HL-60 (cell line): Measurements from ENCODE around the gene MCM6.

Source experiments
- DNase-seq, 2 experiments: peaks; one replicate each; pipeline ENCODE4 v3.0.0-alpha.2; 2010 to 2020; ENCODE audit warnings: low read depth in 1 of 2, low spot score in 1 of 2
- H3K27ac ChIP-seq: fragments of 250-450 bp; sonication (Bioruptor Pico); replicated peaks from 2 replicates; pipeline ENCODE4 v1.5.1; 2020; ENCODE audit warnings: mild to moderate bottlenecking, moderate library complexity
- H3K27me3 ChIP-seq: fragments of 250-450 bp; sonication (Bioruptor Pico); 2 replicates; pipeline ENCODE4 v1.5.1; 2021; ENCODE audit warnings: mild to moderate bottlenecking, moderate library complexity; ENCODE audit not compliant: insufficient read depth, poor library complexity, severe bottlenecking
- H3K4me3 ChIP-seq: replicated peaks from 2 replicates; pipeline ENCODE4 v1.5.1; 2011; ENCODE audit warnings: mild to moderate bottlenecking, control low read depth, low read length; ENCODE audit not compliant: insufficient read depth
- CTCF ChIP-seq: IDR thresholded peaks from one replicate; pipeline ENCODE4 v1.5.1; 2011; ENCODE audit warnings: low read length, control low read depth, inconsistent platforms; ENCODE audit not compliant: insufficient read depth
- GABPA ChIP-seq: IDR thresholded peaks from 2 replicates; pipeline ENCODE4 v1.6.1; 2012; ENCODE audit warnings: low read depth
- POLR2AphosphoS5 ChIP-seq: IDR thresholded peaks from 2 replicates; pipeline ENCODE4 v1.6.1; 2012; ENCODE audit warnings: low read depth
- REST ChIP-seq: IDR thresholded peaks from 2 replicates; pipeline ENCODE4 v1.6.1; 2012; ENCODE audit warnings: low read depth; ENCODE audit not compliant: insufficient replicate concordance
- SPI1 ChIP-seq: IDR thresholded peaks from 2 replicates; pipeline ENCODE4 v1.6.1; 2012; ENCODE audit warnings: low read depth, mild to moderate bottlenecking, borderline replicate concordance

Gene MCM6

GRCh38 chr2:135905679-135906078 is 29.4 kb upstream of the MCM6 start:
- Histone ChIP-seq H3K27ac (no peak overlapping the region), H3K27me3 (no peaks in the 10 kb centered on the region), H3K4me3 (no peak overlapping the region)
- no peak for DNase-seq
- TF ChIP-seq SPI1 (no peak), POLR2AphosphoS5 (no peak), GABPA (no peak), REST (no peak), CTCF (no peak)

- no peak for TF ChIP-seq CTCF
- TF ChIP-seq SPI1 = no peak
- TF ChIP-seq GABPA = no peak
- TF ChIP-seq POLR2AphosphoS5 = no peak
- TF ChIP-seq REST = no peak
- H3K4me3 ChIP-seq = no peak overlapping the region
- H3K27ac ChIP-seq = no peak overlapping the region
- no peak for DNase-seq
- no peaks in the 10 kb centered on the region for H3K27me3 ChIP-seq
These were observed 28.2 kb upstream of the MCM6 start for GRCh38 chr2:135904341-135904989.

- TF ChIP-seq GABPA (no peak), POLR2AphosphoS5 (no peak), REST (no peak), SPI1 (no peak), CTCF (no peak)
- H3K4me3 ChIP-seq = no peak overlapping the region
- H3K27ac ChIP-seq = no peak overlapping the region
- no peak for DNase-seq
- no peaks in the 10 kb centered on the region for H3K27me3 ChIP-seq
These were observed 27.4 kb upstream of the MCM6 start for GRCh38 chr2:135903650-135904049.
